Fibroblast of skin of right quadriceps (primary cell): ENCODE results near the gene SPCS1.
A peak's percentile ranks its signal among the peaks of the same experiment; 100 is the strongest.

ENCODE experiments used
- DNase-seq: peaks from one replicate; pipeline ENCODE4 v3.0.0-alpha.2; 2013

The SPCS1 gene

DNA sequence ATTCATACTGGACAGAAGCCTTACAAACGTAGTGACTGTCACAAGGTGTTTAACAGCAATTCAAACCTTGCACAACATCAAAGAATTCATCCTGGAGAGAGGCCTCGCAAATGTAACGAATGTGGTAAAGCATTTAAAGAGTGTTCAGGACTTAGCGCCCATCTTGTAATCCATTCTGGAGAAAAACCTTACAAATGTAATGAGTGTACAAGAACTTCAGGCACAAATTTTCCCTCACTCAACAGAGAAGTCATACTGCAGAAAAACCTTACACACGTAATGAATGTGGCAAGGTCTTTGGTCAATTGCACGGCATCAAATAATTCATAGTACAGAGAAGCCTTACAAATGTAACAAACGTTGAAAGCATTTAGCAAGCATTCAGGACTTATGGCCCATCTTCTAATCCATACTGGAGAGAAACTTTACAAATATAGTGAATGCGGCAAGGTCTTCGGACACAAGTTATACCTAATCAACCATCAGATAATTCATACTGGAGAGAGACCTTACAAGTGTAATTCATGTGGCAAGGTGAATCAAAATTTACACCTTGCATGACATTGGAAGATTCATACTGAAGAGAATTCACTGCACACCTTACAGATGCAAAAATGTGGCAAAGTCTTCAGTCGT is 27.5 kb downstream of the SPCS1 start:
- DNase-seq: no peak

GRCh38 chr3:52739730-52740129 is 33.8 kb downstream of the SPCS1 start:
- no peak for DNase-seq

- peak; percentile 11 for DNase-seq
Measured at GRCh38 chr3:52742418-52743041, 36.6 kb downstream of the SPCS1 start.

DNA sequence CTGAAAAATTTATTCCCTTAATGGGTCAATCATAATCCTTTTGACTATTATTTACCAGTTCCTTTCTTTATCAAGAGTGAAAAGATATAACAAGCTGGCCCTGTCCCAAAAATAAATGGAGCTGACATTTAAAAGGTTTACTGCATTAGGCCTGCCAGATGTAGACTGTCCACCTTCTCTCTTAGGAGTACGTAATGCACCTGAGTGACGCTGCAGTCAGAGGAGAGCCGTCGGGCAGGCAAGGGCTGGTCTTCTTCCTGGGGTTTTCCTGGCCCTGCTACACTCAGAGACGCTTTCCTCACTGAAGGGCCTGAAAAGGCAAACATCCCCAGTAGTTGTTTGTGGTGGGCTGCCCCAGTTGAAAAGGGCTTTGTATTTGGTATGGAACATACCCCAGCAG is 37.2 kb downstream of the SPCS1 start:
- DNase-seq: no peak

DNA sequence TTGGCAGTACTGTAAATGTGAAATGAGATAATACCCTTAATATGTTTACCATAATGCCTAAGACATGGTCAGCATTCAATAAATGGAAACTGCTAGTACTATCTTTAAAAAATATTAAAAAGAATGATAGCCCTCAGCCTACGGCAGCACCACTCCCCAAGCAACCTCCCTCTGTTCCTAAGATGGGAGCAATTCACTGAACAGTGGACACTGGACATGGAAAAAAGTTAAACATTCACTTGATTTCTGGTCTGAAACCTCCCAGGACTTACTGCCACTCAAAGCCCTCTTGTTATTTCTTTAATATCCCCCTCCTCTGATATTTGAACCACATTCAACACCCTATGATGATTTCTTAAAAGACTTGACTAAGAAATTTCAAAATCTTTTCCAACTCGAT is 37.8 kb downstream of the SPCS1 start:
- DNase-seq: no peak

DNA sequence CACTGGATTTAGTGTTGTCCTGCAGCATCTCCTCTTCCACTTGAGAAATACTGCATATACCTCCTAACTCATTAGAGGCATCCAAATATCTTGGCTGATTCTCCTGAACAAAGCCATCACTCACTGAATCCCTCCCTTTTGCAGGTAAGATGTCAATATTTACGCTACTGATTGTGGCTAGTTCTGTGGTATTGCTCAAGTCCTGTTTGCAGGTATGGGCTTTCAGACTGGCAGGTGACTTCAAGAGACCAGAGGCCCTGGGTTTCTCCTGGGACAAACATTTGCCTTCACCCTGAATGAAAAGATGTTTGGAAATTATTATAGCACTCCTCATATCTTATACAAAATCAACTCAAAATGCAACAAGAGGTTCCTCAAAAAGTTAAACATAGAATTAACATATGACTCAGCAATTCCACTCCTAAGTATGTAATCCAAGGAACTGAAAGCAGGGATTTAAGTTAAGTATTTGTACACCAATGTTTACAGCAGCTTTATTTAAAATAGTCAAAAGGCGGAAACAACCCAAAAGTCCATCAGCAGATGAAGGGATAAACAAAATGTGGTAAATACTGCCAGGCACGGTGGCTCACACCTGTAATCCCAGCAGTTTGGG is 46.2 kb downstream of the SPCS1 start:
- DNase-seq: no peak

- DNase-seq: no peak
Measured at GRCh38 chr3:52754373-52754772, 48.5 kb downstream of the SPCS1 start.

GRCh38 chr3:52756141-52756540 is 50.2 kb downstream of the SPCS1 start:
- no peak for DNase-seq
